ENCODE measurements around the gene SFRP5.

DNA sequence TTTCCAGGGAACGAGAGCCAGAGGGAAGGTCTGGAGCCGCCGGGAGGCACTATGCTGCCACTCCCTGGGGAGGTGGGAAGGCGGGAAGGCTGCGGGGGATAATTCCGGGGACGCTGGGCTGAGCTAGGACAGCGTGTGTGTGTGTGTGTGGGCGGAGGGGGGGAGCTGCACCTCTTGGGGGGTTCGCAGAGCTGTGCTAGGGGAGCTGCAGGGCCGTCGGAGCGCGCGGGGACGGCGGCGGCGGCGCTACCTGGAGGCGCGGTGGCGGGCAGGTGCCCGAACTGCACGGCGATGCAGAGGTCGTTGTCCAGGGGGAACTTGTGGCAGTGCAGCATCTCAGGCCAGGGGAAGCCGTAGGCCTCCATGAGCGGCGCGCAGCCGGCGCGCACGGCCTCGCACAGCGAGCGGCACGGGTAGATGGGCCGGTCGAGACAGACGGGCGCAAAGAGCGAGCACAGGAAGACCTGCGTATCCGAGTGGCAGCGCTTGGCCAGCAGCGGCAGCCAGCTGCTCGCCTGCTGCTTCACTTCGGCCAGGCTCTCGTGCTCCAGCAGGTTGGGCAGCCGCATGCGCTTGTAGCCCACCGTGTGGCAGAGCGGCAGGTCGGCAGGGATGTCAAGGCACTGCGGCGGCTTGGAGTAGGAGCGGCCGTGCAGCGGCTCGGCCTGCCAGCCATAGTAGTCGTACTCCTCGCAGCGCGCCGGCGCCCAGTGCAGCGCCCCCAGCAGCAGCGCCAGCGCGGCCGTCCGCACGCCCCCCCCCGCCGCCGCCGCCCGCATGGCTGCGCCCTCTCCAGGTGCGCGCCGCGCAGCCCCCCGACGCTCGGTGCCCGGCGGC, 526 bp downstream of the SFRP5 start:
- TF ChIP-seq, protein P1, sequence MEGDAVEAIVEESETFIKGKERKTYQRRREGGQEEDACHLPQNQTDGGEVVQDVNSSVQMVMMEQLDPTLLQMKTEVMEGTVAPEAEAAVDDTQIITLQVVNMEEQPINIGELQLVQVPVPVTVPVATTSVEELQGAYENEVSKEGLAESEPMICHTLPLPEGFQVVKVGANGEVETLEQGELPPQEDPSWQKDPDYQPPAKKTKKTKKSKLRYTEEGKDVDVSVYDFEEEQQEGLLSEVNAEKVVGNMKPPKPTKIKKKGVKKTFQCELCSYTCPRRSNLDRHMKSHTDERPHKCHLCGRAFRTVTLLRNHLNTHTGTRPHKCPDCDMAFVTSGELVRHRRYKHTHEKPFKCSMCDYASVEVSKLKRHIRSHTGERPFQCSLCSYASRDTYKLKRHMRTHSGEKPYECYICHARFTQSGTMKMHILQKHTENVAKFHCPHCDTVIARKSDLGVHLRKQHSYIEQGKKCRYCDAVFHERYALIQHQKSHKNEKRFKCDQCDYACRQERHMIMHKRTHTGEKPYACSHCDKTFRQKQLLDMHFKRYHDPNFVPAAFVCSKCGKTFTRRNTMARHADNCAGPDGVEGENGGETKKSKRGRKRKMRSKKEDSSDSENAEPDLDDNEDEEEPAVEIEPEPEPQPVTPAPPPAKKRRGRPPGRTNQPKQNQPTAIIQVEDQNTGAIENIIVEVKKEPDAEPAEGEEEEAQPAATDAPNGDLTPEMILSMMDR (IDR thresholded peaks at IDR 0.05) = no peak
- TF ChIP-seq EZH2phosphoT487 (IDR thresholded peaks at IDR 0.05) = peak; percentile 86
- peak; percentile 96 for TF ChIP-seq EZH2 (IDR thresholded peaks at IDR 0.05)
